HEK293 (cell line): ENCODE measurements around the gene LGALS7.
"Not testable (repeated sequence)": the region's sequence is repeated elsewhere in the genome, so short reads cannot be mapped to it uniquely, and the experiment has no call there.

Experiments used
- BCL6B ChIP-seq: fragments of 450-650 bp; formaldehyde crosslinking; IDR thresholded peaks from 2 replicates; pipeline ENCODE4 v1.5.1; 2017; ENCODE audit warnings: missing biosample characterization, missing genetic modification characterization
- CTCF ChIP-seq: fragments of 450-650 bp; formaldehyde crosslinking; IDR thresholded peaks from 2 replicates; pipeline ENCODE4 v1.5.1; 2016; ENCODE audit warnings: missing biosample characterization, missing genetic modification characterization
- MZF1 ChIP-seq: fragments of 450-650 bp; formaldehyde crosslinking; IDR thresholded peaks from 2 replicates; pipeline ENCODE4 v1.5.1; 2017; ENCODE audit warnings: missing biosample characterization, missing genetic modification characterization, borderline replicate concordance
- PATZ1 ChIP-seq: fragments of 450-650 bp; formaldehyde crosslinking; IDR thresholded peaks from 2 replicates; pipeline ENCODE4 v1.5.1; 2016; ENCODE audit warnings: missing biosample characterization, missing genetic modification characterization
- PRDM10 ChIP-seq: fragments of 450-650 bp; formaldehyde crosslinking; IDR thresholded peaks from 2 replicates; pipeline ENCODE4 v1.5.1; 2016; ENCODE audit warnings: missing biosample characterization, missing genetic modification characterization
- PRDM2 ChIP-seq: fragments of 450-650 bp; formaldehyde crosslinking; IDR thresholded peaks from 2 replicates; pipeline ENCODE4 v1.5.1; 2016; ENCODE audit warnings: missing biosample characterization, missing genetic modification characterization, borderline replicate concordance
- REST ChIP-seq: fragments of 450-650 bp; formaldehyde crosslinking; IDR thresholded peaks from 2 replicates; pipeline ENCODE4 v1.5.1; 2016; ENCODE audit warnings: missing biosample characterization, missing genetic modification characterization
- ZBTB1 ChIP-seq: fragments of 450-650 bp; formaldehyde crosslinking; IDR thresholded peaks from 2 replicates; pipeline ENCODE4 v1.5.1; 2016; ENCODE audit warnings: missing biosample characterization, missing genetic modification characterization
- ZNF530 ChIP-seq: fragments of 450-650 bp; formaldehyde crosslinking; IDR thresholded peaks from 2 replicates; pipeline ENCODE4 v1.5.1; 2016; ENCODE audit warnings: low read depth, missing biosample characterization, missing genetic modification characterization
- ZNF654 ChIP-seq: fragments of 450-650 bp; formaldehyde crosslinking; IDR thresholded peaks from 2 replicates; pipeline ENCODE4 v1.5.1; 2016; ENCODE audit warnings: low read depth, missing biosample characterization, missing genetic modification characterization
- ZNF776 ChIP-seq: fragments of 450-650 bp; formaldehyde crosslinking; IDR thresholded peaks from 2 replicates; pipeline ENCODE4 v1.5.0; 2017; ENCODE audit warnings: missing biosample characterization, missing genetic modification characterization, borderline replicate concordance
- ZNF830 ChIP-seq: fragments of 450-650 bp; IDR thresholded peaks from 2 replicates; pipeline ENCODE4 v1.5.0; 2018; ENCODE audit warnings: missing biosample characterization, missing genetic modification characterization, low read depth, mild to moderate bottlenecking, moderate library complexity

- TF ChIP-seq PRDM10 (tag by site-specific recombination); PATZ1 (tag by site-specific recombination); ZNF530; BCL6B (tag by site-specific recombination); REST (tag by site-specific recombination); CTCF (tag by site-specific recombination); PRDM2 (tag by site-specific recombination); ZNF830 (tag by site-specific recombination); ZBTB1 (tag by site-specific recombination); ZNF776 (tag by site-specific recombination); ZNF654 (tag by site-specific recombination); MZF1 (tag by site-specific recombination): not testable (repeated sequence)
These were observed 2.4 kb downstream of the LGALS7 start for GRCh38 chr19:38770949-38771275.
